ENCODE measurements around the gene SGPP2. TPM values are rescaled to one million over a fixed set of nuclear protein-coding genes. Genes with fewer than 3 reads are reported as not detected.
"Not testable (repeated sequence)": the region's sequence is repeated elsewhere in the genome, so short reads cannot be mapped to it uniquely, and the experiment has no call there.

SGPP2 gene
- polyA plus RNA-seq, 1 donor, result 6.6 TPM

DNA sequence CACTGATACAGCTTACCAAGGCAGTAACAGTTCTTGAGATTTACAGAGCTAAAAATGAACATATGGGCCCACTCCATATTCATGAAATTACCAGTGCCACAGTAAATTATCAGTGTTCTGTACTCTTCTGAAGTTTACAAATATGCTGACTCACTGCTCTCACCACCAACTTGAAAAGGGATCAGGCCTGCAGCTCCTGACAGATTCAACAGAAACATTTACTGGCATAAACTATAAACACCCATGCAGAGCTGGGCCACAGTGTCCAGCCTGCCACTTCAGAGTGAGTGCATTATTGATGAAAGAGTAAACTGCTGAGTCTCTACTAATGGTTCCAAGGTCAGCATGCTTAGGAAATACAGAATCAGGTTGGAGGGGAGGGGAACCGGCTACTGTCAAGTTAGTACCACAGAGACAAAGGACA lies 148.4 kb downstream of the SGPP2 start:
- Histone ChIP-seq H3K9me3 (ENCODE audit: control insufficient read depth, low read depth, low read length) (no peaks in the 10 kb centered on the region), H3K27me3 (ENCODE audit: control insufficient read depth, insufficient read depth, low read length) (no peaks in the 10 kb centered on the region), H3K36me3 (ENCODE audit: control insufficient read depth, insufficient read depth, low read length) (peaks cover 13% of the 10 kb centered on the region), H3K4me1 (ENCODE audit: control insufficient read depth, insufficient read depth, low read length) (no peaks in the 10 kb centered on the region), H3K4me3 (ENCODE audit: low read length) (no peak overlapping the region), H3K27ac (ENCODE audit: low read length) (peak overlapping the region; percentile 19)
- WGBS (ENCODE audit: insufficient coverage, low lambda C conversion rate), result no CpG with 5 or more reads among the region's 1 CpG
- DNase-seq, result peak; percentile 7 to 13

DNA sequence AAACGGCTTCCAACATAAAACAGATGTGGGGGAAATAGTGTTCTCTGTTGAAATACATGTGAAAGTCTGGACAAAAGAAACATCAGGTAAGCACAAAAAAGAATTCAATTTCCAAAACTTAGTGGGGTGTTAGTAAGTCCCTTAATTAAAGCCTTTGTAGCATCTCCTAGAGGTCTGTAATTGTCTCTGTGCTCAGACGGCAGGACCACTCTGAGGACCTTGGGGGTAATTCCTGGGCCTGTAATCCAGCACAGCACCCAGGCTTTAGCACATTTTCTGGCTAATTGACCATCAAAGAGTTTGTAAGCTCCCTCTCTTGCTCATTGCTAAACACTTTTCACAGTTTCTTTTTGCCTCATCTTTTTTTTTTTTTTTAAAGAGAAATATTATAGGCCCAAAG lies 151.3 kb downstream of the SGPP2 start:
- H3K27me3 ChIP-seq (ENCODE audit: control insufficient read depth, insufficient read depth, low read length), result no peaks in the 10 kb centered on the region
- WGBS (ENCODE audit: insufficient coverage, low lambda C conversion rate), result 57% methylated on average over 1 of the region's 2 CpGs
- no peak overlapping the region for H3K27ac ChIP-seq (ENCODE audit: low read length)
- H3K4me1 ChIP-seq (ENCODE audit: control insufficient read depth, insufficient read depth, low read length), result no peaks in the 10 kb centered on the region
- H3K9me3 ChIP-seq (ENCODE audit: control insufficient read depth, low read depth, low read length), result no peaks in the 10 kb centered on the region
- H3K36me3 ChIP-seq (ENCODE audit: control insufficient read depth, insufficient read depth, low read length), result peaks cover 13% of the 10 kb centered on the region
- H3K4me3 ChIP-seq (ENCODE audit: low read length), result no peak overlapping the region
- no peak for DNase-seq

DNA sequence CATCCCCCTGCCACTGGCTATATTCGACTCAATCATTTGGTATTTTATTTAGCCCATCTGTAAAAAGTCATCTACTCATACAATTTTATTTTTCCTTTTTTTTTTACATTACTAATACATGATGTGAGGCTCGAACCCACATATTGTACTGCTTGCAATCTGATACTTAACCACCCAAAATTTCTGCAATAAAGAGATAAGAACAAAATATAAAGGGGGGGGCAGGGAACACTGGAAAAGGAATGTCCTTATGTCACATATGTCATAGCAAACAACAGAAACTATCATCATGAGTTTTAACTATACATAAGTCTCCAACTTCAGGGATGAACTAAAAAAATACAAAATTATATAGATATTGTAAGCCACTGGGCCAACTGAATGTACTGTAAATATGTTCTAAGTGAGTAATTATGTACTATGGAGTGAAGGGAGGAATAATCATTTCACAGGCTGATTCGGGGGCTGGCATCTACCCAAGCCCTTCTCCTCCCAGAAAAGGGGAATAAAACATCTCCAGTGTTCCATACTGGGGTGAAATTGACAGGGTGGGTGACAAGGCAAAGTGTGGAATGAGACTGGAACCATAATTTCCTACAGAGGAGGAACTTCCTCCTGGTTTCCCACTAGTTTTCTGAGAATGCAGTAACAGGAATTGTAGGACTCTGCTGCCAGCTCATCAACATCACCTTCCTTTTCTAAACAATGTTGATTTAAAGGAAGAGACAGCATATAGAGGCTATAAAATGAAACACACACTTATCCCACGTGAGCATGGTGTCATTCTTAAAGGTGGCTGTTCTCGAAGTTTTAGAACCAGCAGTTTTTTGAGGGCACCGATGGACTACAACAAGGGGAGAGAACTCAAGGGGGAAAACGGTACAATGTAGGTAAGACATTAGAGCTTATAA lies 152.1 kb downstream of the SGPP2 start:
- Histone ChIP-seq H3K27me3 (ENCODE audit: control insufficient read depth, insufficient read depth, low read length) (no peaks in the 10 kb centered on the region), H3K27ac (ENCODE audit: low read length) (no peak overlapping the region), H3K4me3 (ENCODE audit: low read length) (no peak overlapping the region), H3K4me1 (ENCODE audit: control insufficient read depth, insufficient read depth, low read length) (no peaks in the 10 kb centered on the region), H3K36me3 (ENCODE audit: control insufficient read depth, insufficient read depth, low read length) (peaks cover 14% of the 10 kb centered on the region), H3K9me3 (ENCODE audit: control insufficient read depth, low read depth, low read length) (no peaks in the 10 kb centered on the region)
- DNase-seq, result no peak
- 80% methylated on average over 2 of the region's 7 CpGs for WGBS (ENCODE audit: insufficient coverage, low lambda C conversion rate)

DNA sequence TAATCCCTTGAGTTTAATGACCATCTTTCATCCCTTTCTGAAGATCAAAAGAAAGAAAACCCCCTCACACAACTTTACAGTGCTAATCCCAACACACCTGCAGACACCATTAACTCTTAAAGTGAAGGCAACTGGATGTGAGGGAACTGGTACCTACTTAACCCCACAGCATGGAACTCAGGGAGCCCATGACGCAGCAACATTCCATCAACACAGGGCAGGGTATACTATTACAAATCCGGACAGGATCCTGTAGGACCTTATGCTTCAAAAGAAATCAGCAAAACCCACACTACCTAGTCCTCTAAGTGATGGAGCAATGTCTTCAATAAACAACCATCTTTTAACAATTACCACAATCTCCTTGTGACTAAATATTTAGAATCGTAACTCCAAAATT lies 153.0 kb downstream of the SGPP2 start:
- no peak for DNase-seq
- H3K4me1 ChIP-seq (ENCODE audit: control insufficient read depth, insufficient read depth, low read length), result no peaks in the 10 kb centered on the region
- peaks cover 8% of the 10 kb centered on the region for H3K36me3 ChIP-seq (ENCODE audit: control insufficient read depth, insufficient read depth, low read length)
- no peak overlapping the region for H3K27ac ChIP-seq (ENCODE audit: low read length)
- no peaks in the 10 kb centered on the region for H3K27me3 ChIP-seq (ENCODE audit: control insufficient read depth, insufficient read depth, low read length)
- WGBS (ENCODE audit: insufficient coverage, low lambda C conversion rate), result 86% methylated on average over 1 of the region's 3 CpGs
- no peaks in the 10 kb centered on the region for H3K9me3 ChIP-seq (ENCODE audit: control insufficient read depth, low read depth, low read length)
- H3K4me3 ChIP-seq (ENCODE audit: low read length), result no peak overlapping the region

DNA sequence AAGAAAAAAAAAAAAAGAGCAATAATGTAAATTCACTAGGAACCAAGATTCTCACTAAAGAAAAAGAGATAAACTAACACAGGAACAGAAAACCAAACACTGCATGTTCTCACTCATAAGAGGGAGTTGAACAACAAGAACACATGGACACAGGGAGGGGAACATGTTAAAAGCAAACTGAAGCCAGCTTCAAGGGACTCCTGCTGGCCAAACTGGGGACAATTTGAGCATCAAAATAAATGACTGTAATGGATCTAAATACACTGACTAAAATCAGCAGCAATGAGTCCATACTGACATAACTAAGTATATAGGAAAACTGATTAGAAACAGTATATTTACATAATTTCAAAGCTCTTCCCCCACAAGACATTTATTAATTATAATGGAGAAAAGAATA lies 158.6 kb downstream of the SGPP2 start:
- Histone ChIP-seq H3K27ac (ENCODE audit: low read length) (no peak overlapping the region), H3K36me3 (ENCODE audit: control insufficient read depth, insufficient read depth, low read length) (peaks cover 13% of the 10 kb centered on the region), H3K27me3 (ENCODE audit: control insufficient read depth, insufficient read depth, low read length) (no peaks in the 10 kb centered on the region), H3K9me3 (ENCODE audit: control insufficient read depth, low read depth, low read length) (peaks cover 3% of the 10 kb centered on the region), H3K4me3 (ENCODE audit: low read length) (no peak overlapping the region), H3K4me1 (ENCODE audit: control insufficient read depth, insufficient read depth, low read length) (no peaks in the 10 kb centered on the region)
- DNase-seq, result no peak

DNA sequence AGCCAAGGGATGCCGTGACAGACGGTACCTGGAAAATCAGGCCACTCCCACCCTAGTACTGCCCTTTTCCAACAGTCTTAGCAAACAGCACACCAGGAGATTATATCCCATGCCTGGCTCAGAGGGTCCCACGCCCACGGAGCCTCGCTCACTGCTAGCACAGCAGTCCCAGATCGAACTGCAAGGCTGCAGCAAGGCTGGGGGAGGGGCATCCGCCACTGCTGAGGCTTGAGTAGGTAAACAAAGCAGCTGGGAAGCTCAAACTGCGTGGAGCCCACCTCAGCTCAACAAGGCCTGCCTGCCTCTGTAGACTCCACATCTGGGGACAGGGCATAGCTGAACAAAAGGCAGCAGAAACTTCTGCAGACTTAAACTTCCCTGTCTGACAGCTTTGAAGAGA lies 160.2 kb downstream of the SGPP2 start:
- peaks cover 13% of the 10 kb centered on the region for H3K36me3 ChIP-seq (ENCODE audit: control insufficient read depth, insufficient read depth, low read length)
- DNase-seq; H3K4me3 ChIP-seq (ENCODE audit: low read length); H3K27me3 ChIP-seq (ENCODE audit: control insufficient read depth, insufficient read depth, low read length); H3K9me3 ChIP-seq (ENCODE audit: control insufficient read depth, low read depth, low read length); H3K27ac ChIP-seq (ENCODE audit: low read length); H3K4me1 ChIP-seq (ENCODE audit: control insufficient read depth, insufficient read depth, low read length): not testable (repeated sequence)
- WGBS (ENCODE audit: insufficient coverage, low lambda C conversion rate), result no CpG with 5 or more reads among the region's 8 CpGs

DNA sequence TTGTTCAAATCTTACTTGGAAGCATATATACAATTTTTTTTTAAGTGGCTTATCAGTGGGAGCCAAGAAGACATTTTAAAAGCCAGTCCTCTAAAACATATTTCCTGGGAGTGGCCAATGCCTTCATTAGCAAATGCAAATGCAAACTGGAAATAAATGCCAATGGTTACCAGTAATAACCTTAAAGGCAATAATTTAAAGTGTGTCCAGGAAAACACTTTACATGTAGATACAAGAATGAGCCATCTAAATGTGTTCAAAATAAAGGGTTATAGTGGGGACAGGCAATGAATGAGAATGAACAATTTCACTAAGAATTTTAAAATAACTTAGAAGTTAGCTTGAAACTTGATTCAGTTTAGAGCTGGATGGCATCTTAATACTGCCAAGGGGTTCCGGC lies 167.3 kb downstream of the SGPP2 start:
- DNase-seq, result no peak
- H3K27ac ChIP-seq (ENCODE audit: low read length), result no peak overlapping the region
- H3K4me1 ChIP-seq (ENCODE audit: control insufficient read depth, insufficient read depth, low read length), result peaks cover 11% of the 10 kb centered on the region
- H3K9me3 ChIP-seq (ENCODE audit: control insufficient read depth, low read depth, low read length), result no peaks in the 10 kb centered on the region
- no peaks in the 10 kb centered on the region for H3K27me3 ChIP-seq (ENCODE audit: control insufficient read depth, insufficient read depth, low read length)
- H3K36me3 ChIP-seq (ENCODE audit: control insufficient read depth, insufficient read depth, low read length), result peaks cover 10% of the 10 kb centered on the region
- H3K4me3 ChIP-seq (ENCODE audit: low read length), result no peak overlapping the region
- no CpG with 5 or more reads among the region's 1 CpG for WGBS (ENCODE audit: insufficient coverage, low lambda C conversion rate)

DNA sequence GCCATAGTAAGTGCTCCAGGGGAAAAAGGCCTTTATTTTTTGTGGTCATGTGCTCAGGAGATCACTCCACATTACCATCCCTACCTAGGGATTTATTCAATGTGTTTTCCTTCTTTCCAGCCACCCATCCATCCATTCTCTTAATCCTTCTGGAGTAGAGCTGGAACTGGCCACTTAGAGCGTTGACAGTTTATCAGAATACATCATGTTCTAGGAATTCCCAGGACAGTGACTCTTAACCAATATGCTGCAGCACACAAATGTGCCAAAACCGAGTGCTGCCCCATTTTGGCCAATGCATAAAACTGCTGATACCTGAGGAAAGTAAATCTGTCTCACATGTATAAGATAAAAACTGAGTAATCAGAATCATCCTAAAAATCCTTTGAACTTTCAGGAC lies 167.8 kb downstream of the SGPP2 start:
- Histone ChIP-seq H3K4me1 (ENCODE audit: control insufficient read depth, insufficient read depth, low read length) (peaks cover 11% of the 10 kb centered on the region), H3K27ac (ENCODE audit: low read length) (no peak overlapping the region), H3K27me3 (ENCODE audit: control insufficient read depth, insufficient read depth, low read length) (no peaks in the 10 kb centered on the region), H3K36me3 (ENCODE audit: control insufficient read depth, insufficient read depth, low read length) (peaks cover 10% of the 10 kb centered on the region), H3K9me3 (ENCODE audit: control insufficient read depth, low read depth, low read length) (no peaks in the 10 kb centered on the region), H3K4me3 (ENCODE audit: low read length) (no peak overlapping the region)
- DNase-seq, result no peak
- no CpG with 5 or more reads among the region's 2 CpGs for WGBS (ENCODE audit: insufficient coverage, low lambda C conversion rate)

DNA sequence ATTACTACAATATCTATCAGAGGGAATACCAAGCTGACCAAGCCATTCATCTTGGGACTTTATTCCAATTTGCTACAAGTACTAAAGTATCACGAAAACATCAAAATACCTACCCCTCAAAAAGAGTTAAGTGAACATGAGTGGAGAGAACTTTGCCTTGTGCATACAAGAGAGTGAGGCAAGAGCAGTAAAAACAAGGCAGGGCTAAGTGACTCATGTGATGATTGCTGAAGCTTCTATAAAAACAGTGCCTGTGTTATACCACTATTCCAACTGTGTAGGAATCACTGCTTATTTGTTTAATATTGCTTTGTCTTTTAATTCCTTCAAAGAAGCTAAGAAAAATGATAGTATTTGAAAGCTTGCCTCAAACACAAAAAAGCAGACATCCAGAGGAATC lies 170.3 kb downstream of the SGPP2 start:
- Histone ChIP-seq H3K27me3 (ENCODE audit: control insufficient read depth, insufficient read depth, low read length) (no peaks in the 10 kb centered on the region), H3K4me1 (ENCODE audit: control insufficient read depth, insufficient read depth, low read length) (peaks cover 11% of the 10 kb centered on the region), H3K4me3 (ENCODE audit: low read length) (no peak overlapping the region), H3K36me3 (ENCODE audit: control insufficient read depth, insufficient read depth, low read length) (peaks cover 25% of the 10 kb centered on the region), H3K9me3 (ENCODE audit: control insufficient read depth, low read depth, low read length) (no peaks in the 10 kb centered on the region), H3K27ac (ENCODE audit: low read length) (peak overlapping the region; percentile 62)
- DNase-seq, result peak; percentile 85 to 92
- no CpG with 5 or more reads among the region's 1 CpG for WGBS (ENCODE audit: insufficient coverage, low lambda C conversion rate)

DNA sequence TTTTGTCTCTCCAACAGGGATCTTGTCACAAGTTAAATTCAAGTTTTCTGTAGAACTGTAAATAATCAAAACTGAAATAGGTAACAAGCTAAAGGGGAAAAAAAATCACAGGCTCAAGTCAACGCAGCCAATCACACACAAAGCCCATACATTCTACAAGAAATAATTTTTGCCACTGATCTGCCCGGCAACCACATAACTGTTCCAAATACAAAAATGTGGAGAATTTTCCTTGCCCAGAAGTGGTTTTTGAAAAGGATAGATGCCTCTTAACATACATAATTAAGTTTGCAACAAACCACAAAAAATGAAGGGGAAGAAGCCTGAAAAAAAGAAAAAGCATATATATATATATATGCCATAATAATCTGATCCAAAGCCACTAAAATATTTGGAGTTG lies 171.2 kb downstream of the SGPP2 start:
- Histone ChIP-seq H3K27me3 (ENCODE audit: control insufficient read depth, insufficient read depth, low read length) (no peaks in the 10 kb centered on the region), H3K27ac (ENCODE audit: low read length) (peak overlapping the region; percentile 62), H3K9me3 (ENCODE audit: control insufficient read depth, low read depth, low read length) (no peaks in the 10 kb centered on the region), H3K4me3 (ENCODE audit: low read length) (no peak overlapping the region), H3K4me1 (ENCODE audit: control insufficient read depth, insufficient read depth, low read length) (peaks cover 11% of the 10 kb centered on the region), H3K36me3 (ENCODE audit: control insufficient read depth, insufficient read depth, low read length) (peaks cover 28% of the 10 kb centered on the region)
- DNase-seq, result no peak
- WGBS (ENCODE audit: insufficient coverage, low lambda C conversion rate), result no CpG with 5 or more reads among the region's 2 CpGs

DNA sequence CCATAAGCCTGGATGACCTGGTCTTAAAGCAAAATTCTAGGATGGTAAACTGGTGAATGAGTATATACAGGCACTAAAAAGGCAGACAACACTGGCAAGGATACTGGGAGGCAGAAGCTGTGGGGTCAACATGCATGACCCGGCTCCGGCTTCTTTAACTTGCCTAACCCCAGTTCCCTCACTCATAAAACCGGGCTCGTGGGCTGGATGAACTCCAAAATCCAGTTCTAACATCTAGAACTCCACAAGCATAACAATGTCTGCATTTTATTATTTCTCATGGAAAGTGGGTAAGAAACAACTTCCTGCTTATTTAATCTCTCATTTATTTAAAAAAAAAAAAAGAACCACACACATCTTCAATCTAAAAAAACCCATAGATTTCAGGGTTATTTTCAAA lies 174.3 kb downstream of the SGPP2 start:
- peaks cover 11% of the 10 kb centered on the region for H3K4me1 ChIP-seq (ENCODE audit: control insufficient read depth, insufficient read depth, low read length)
- H3K36me3 ChIP-seq (ENCODE audit: control insufficient read depth, insufficient read depth, low read length), result peaks cover 18% of the 10 kb centered on the region
- H3K27ac ChIP-seq (ENCODE audit: low read length), result no peak overlapping the region
- 71% methylated on average over 2 of the region's 4 CpGs for WGBS (ENCODE audit: insufficient coverage, low lambda C conversion rate)
- H3K9me3 ChIP-seq (ENCODE audit: control insufficient read depth, low read depth, low read length), result no peaks in the 10 kb centered on the region
- no peak overlapping the region for H3K4me3 ChIP-seq (ENCODE audit: low read length)
- H3K27me3 ChIP-seq (ENCODE audit: control insufficient read depth, insufficient read depth, low read length), result no peaks in the 10 kb centered on the region
- DNase-seq, result no peak
